Measurements from ENCODE around the gene FAM234A. TPM values are rescaled to one million over a fixed set of nuclear protein-coding genes. Genes with fewer than 3 reads are reported as not detected.
"Not testable (repeated sequence)": the region's sequence is repeated elsewhere in the genome, so short reads cannot be mapped to it uniquely, and the experiment has no call there.

FAM234A gene
- total RNA-seq, 2 experiments from 2014 or later = 21.0 to 21.1 TPM

- Mint-ChIP-seq H3K4me3 (no peak overlapping the region), H3K9me3 (peaks cover 2% of the 10 kb centered on the region), H3K4me1 (peaks cover 2% of the 10 kb centered on the region), H3K27ac (no peak overlapping the region), H3K27me3 (no peaks in the 10 kb centered on the region), H3K36me3 (no peaks in the 10 kb centered on the region)
- POLR2A ChIA-PET = no interaction called here
- ATAC-seq (ENCODE audit: low read depth) (no peak), DNase-seq (no peak)
Observed at GRCh38 chr16:263944-264343, 29.3 kb downstream of the FAM234A start.

GRCh38 chr16:264440-264951 is 29.9 kb downstream of the FAM234A start:
- Mint-ChIP-seq H3K4me1 (peaks cover 2% of the 10 kb centered on the region), H3K9me3 (peaks cover 2% of the 10 kb centered on the region), H3K27me3 (no peaks in the 10 kb centered on the region), H3K4me3 (no peak overlapping the region), H3K27ac (no peak overlapping the region), H3K36me3 (no peaks in the 10 kb centered on the region)
- no peak for ATAC-seq (ENCODE audit: low read depth)
- no peak for DNase-seq
- POLR2A ChIA-PET = no interaction called here

GRCh38 chr16:265002-265529 is 30.4 kb downstream of the FAM234A start:
- Mint-ChIP-seq H3K9me3 (peaks cover 2% of the 10 kb centered on the region), H3K4me3 (no peak overlapping the region), H3K36me3 (no peaks in the 10 kb centered on the region), H3K27me3 (no peaks in the 10 kb centered on the region), H3K27ac (no peak overlapping the region), H3K4me1 (peaks cover 2% of the 10 kb centered on the region)
- ATAC-seq (ENCODE audit: low read depth) (no peak), DNase-seq (no peak)
- POLR2A ChIA-PET = no interaction called here

- Mint-ChIP-seq H3K4me1 (peaks cover 2% of the 10 kb centered on the region), H3K9me3 (peaks cover 2% of the 10 kb centered on the region), H3K27ac (no peak overlapping the region), H3K27me3 (no peaks in the 10 kb centered on the region), H3K4me3 (no peak overlapping the region), H3K36me3 (no peaks in the 10 kb centered on the region)
- DNase-seq (no peak), ATAC-seq (ENCODE audit: low read depth) (no peak)
- POLR2A ChIA-PET = no interaction called here
Observed at GRCh38 chr16:265711-266110, 31.1 kb downstream of the FAM234A start.

- Mint-ChIP-seq H3K27ac (no peak overlapping the region), H3K4me1 (peaks cover 2% of the 10 kb centered on the region), H3K27me3 (no peaks in the 10 kb centered on the region), H3K4me3 (no peak overlapping the region), H3K9me3 (peaks cover 2% of the 10 kb centered on the region), H3K36me3 (no peaks in the 10 kb centered on the region)
- POLR2A ChIA-PET = no interaction called here
- ATAC-seq (ENCODE audit: low read depth) (no peak), DNase-seq (no peak)
Observed at GRCh38 chr16:266258-267164, 31.9 kb downstream of the FAM234A start.

GRCh38 chr16:267562-267961 is 32.9 kb downstream of the FAM234A start:
- DNase-seq; H3K9me3 Mint-ChIP-seq; H3K4me1 Mint-ChIP-seq; H3K36me3 Mint-ChIP-seq; H3K4me3 Mint-ChIP-seq; ATAC-seq (ENCODE audit: low read depth); H3K27ac Mint-ChIP-seq; H3K27me3 Mint-ChIP-seq; POLR2A ChIA-PET: not testable (repeated sequence)

- DNase-seq (no peak), ATAC-seq (ENCODE audit: low read depth) (no peak)
- Mint-ChIP-seq H3K9me3 (peaks cover 2% of the 10 kb centered on the region), H3K36me3 (no peaks in the 10 kb centered on the region), H3K4me1 (peaks cover 2% of the 10 kb centered on the region), H3K27ac (no peak overlapping the region), H3K4me3 (no peak overlapping the region), H3K27me3 (no peaks in the 10 kb centered on the region)
- POLR2A ChIA-PET = no interaction called here
Observed at GRCh38 chr16:268141-269053, 33.8 kb downstream of the FAM234A start.

GRCh38 chr16:269061-269796 is 34.6 kb downstream of the FAM234A start:
- Mint-ChIP-seq H3K9me3 (peaks cover 2% of the 10 kb centered on the region), H3K4me1 (peaks cover 2% of the 10 kb centered on the region), H3K27me3 (no peaks in the 10 kb centered on the region), H3K4me3 (no peak overlapping the region), H3K27ac (no peak overlapping the region), H3K36me3 (no peaks in the 10 kb centered on the region)
- no peak for DNase-seq
- no peak for ATAC-seq (ENCODE audit: low read depth)
- POLR2A ChIA-PET = no interaction called here

- H3K27me3 Mint-ChIP-seq = peaks cover 5% of the 10 kb centered on the region
- H3K4me1 Mint-ChIP-seq = peaks cover 2% of the 10 kb centered on the region
- POLR2A ChIA-PET = interaction anchor here (0.6 kb wide), 1 partner anchor 50 kb away, joined by 3 read pairs; no protein-coding TSS in a partner anchor
- H3K36me3 Mint-ChIP-seq = no peaks in the 10 kb centered on the region
- no peak overlapping the region for H3K27ac Mint-ChIP-seq
- peaks cover 2% of the 10 kb centered on the region for H3K9me3 Mint-ChIP-seq
- DNase-seq (no peak), ATAC-seq (ENCODE audit: low read depth) (no peak)
- no peak overlapping the region for H3K4me3 Mint-ChIP-seq
Observed at GRCh38 chr16:270381-271255, 36.0 kb downstream of the FAM234A start.

GRCh38 chr16:272633-273546 is 38.3 kb downstream of the FAM234A start:
- Mint-ChIP-seq H3K27me3 (peaks cover 21% of the 10 kb centered on the region), H3K9me3 (peaks cover under 1% of the 10 kb centered on the region), H3K27ac (no peak overlapping the region), H3K4me3 (no peak overlapping the region), H3K4me1 (peaks cover 2% of the 10 kb centered on the region), H3K36me3 (no peaks in the 10 kb centered on the region)
- no peak for ATAC-seq (ENCODE audit: low read depth)
- POLR2A ChIA-PET = no interaction called here
- no peak for DNase-seq

GRCh38 chr16:273547-274421 is 39.2 kb downstream of the FAM234A start:
- Mint-ChIP-seq H3K27me3 (peaks cover 26% of the 10 kb centered on the region), H3K36me3 (no peaks in the 10 kb centered on the region), H3K9me3 (no peaks in the 10 kb centered on the region), H3K27ac (no peak overlapping the region), H3K4me1 (peaks cover 2% of the 10 kb centered on the region), H3K4me3 (no peak overlapping the region)
- ATAC-seq (ENCODE audit: low read depth) (no peak), DNase-seq (no peak)
- POLR2A ChIA-PET = no interaction called here

Measured in activated naive CD8-positive, alpha-beta T cell treated with anti-CD3 and anti-CD28 coated beads, Interleukin-2, amount 10 ng/mL, durations not matched to agents 7 days and 5 days (primary cell).